Suprapubic skin (tissue), 3 donors: ENCODE measurements around the gene CELSR3.

Source experiments
- POLR2AphosphoS5 ChIP-seq, 3 donors: sonication (generic); formaldehyde crosslinking; IDR thresholded peaks; one replicate each; pipeline ENCODE4 v1.6.1; 2017; ENCODE audit warnings: antibody characterized with exemption in 3 of 3
- TF ChIP-seq, protein P1 (sequence below), 2 donors: fragments of 200-600 bp in 1 of 2; fragments of 450-650 bp in 1 of 2; sonication (generic) in 1 of 2; IDR thresholded peaks; one replicate each; pipeline ENCODE4 v1.5.1; 2016 to 2019; ENCODE audit warnings: antibody characterized with exemption in 2 of 2, mild to moderate bottlenecking in 1 of 2, moderate library complexity in 1 of 2

DNA sequence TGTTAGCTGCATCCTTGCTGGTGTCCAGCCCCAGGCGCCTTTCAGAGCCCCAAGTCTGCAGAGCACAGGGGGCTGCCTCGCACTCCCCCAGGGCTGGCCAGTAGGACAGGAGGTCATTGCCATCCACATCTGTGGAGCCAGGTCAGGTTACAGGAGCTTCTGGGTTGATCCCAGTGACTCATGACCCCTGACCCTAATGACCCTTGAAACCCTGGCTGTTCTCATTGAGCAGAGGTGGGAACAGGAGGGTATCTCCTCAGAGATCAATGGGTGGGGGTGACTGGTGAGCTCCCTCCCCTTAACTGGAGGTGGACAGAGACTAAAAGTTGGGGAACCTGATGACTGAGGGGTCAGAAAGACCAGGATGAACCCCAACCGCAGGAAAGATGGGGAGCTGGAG is 21.3 kb downstream of the CELSR3 start:
- TF ChIP-seq, protein P1, sequence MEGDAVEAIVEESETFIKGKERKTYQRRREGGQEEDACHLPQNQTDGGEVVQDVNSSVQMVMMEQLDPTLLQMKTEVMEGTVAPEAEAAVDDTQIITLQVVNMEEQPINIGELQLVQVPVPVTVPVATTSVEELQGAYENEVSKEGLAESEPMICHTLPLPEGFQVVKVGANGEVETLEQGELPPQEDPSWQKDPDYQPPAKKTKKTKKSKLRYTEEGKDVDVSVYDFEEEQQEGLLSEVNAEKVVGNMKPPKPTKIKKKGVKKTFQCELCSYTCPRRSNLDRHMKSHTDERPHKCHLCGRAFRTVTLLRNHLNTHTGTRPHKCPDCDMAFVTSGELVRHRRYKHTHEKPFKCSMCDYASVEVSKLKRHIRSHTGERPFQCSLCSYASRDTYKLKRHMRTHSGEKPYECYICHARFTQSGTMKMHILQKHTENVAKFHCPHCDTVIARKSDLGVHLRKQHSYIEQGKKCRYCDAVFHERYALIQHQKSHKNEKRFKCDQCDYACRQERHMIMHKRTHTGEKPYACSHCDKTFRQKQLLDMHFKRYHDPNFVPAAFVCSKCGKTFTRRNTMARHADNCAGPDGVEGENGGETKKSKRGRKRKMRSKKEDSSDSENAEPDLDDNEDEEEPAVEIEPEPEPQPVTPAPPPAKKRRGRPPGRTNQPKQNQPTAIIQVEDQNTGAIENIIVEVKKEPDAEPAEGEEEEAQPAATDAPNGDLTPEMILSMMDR (IDR thresholded peaks at IDR 0.05): no peak
- no peak for TF ChIP-seq POLR2AphosphoS5 (IDR thresholded peaks at IDR 0.05)
